HG02763 (cell line): Measurements from ENCODE around the gene CSH2.

Experiments used
- ATAC-seq: cut with Tn5 transposase; IDR thresholded peaks from one replicate; pipeline ENCODE4 v1.9.1; 2021; ENCODE audit warnings: mild to moderate bottlenecking, moderate library complexity; ENCODE audit not compliant: unreplicated experiment

The CSH2 gene

GRCh38 chr17:63835167-63835720, 38.2 kb downstream of the CSH2 start:
- no peak for ATAC-seq

GRCh38 chr17:63834431-63835166, 38.9 kb downstream of the CSH2 start:
- ATAC-seq: no peak

- no peak for ATAC-seq
These were observed 39.6 kb downstream of the CSH2 start for GRCh38 chr17:63833741-63834373.

- no peak for ATAC-seq
These were observed 40.3 kb downstream of the CSH2 start for GRCh38 chr17:63833026-63833740.

- no peak for ATAC-seq
These were observed 41.0 kb downstream of the CSH2 start for GRCh38 chr17:63832455-63832854.

- no peak for ATAC-seq
These were observed 41.5 kb downstream of the CSH2 start for GRCh38 chr17:63832014-63832413.

- no peak for ATAC-seq
These were observed 42.0 kb downstream of the CSH2 start for GRCh38 chr17:63831505-63831904.

- no peak for ATAC-seq
These were observed 42.5 kb downstream of the CSH2 start for GRCh38 chr17:63830904-63831491.

- no peak for ATAC-seq
These were observed 43.2 kb downstream of the CSH2 start for GRCh38 chr17:63830278-63830677.

- no peak for ATAC-seq
These were observed 44.5 kb downstream of the CSH2 start for GRCh38 chr17:63828936-63829335.

GRCh38 chr17:63827801-63828221, 45.7 kb downstream of the CSH2 start:
- ATAC-seq: no peak

GRCh38 chr17:63827002-63827800, 46.3 kb downstream of the CSH2 start, which contains the start of the genes FTSJ3 and PSMC5:
FTSJ3 (minus strand) TSS chr17:63827663; CDS start chr17:63826902, 761 bp downstream.
PSMC5 (plus strand) TSS chr17:63827431; CDS start chr17:63827491, 60 bp downstream.
- ATAC-seq: peak; percentile 84

GRCh38 chr17:63826468-63827001, 46.9 kb downstream of the CSH2 start:
- no peak for ATAC-seq

GRCh38 chr17:63824362-63824761, 49.1 kb downstream of the CSH2 start:
- ATAC-seq: no peak

- no peak for ATAC-seq
These were observed 49.7 kb downstream of the CSH2 start for GRCh38 chr17:63823659-63824331.

- no peak for ATAC-seq
These were observed 50.9 kb downstream of the CSH2 start for GRCh38 chr17:63822537-63822936.
